ENCODE results near the gene CYP2C18.
"Not testable (repeated sequence)": the region's sequence is repeated elsewhere in the genome, so short reads cannot be mapped to it uniquely, and the experiment has no call there.

Gene CYP2C18

GRCh38 chr10:94747838-94748237 is 64.3 kb downstream of the CYP2C18 start:
- no peak for DNase-seq

- no peak for DNase-seq
These were observed 74.4 kb downstream of the CYP2C18 start for GRCh38 chr10:94757916-94758315.

GRCh38 chr10:94760586-94761178 is 77.2 kb downstream of the CYP2C18 start:
- no peak for DNase-seq

- no peak for DNase-seq
These were observed 78.9 kb downstream of the CYP2C18 start, which contains the start of gene CYP2C19 for GRCh38 chr10:94762393-94762792. Gene CYP2C19 (plus strand): TSS chr10:94762681. CDS start chr10:94762706, 25 bp downstream.

- not testable (repeated sequence) for DNase-seq
These were observed 91.9 kb downstream of the CYP2C18 start for GRCh38 chr10:94775425-94775824.

- DNase-seq: no peak
These were observed 94.4 kb downstream of the CYP2C18 start for GRCh38 chr10:94777886-94778458.

- no peak for DNase-seq
These were observed 97.3 kb downstream of the CYP2C18 start for GRCh38 chr10:94780844-94781243.

- no peak for DNase-seq
These were observed 100.7 kb downstream of the CYP2C18 start for GRCh38 chr10:94784256-94784655.

GRCh38 chr10:94785211-94785610 is 101.7 kb downstream of the CYP2C18 start:
- no peak for DNase-seq
